C4-2B (cell line): Measurements from ENCODE around the gene JOSD2.
"Not testable (repeated sequence)": the region's sequence is repeated elsewhere in the genome, so short reads cannot be mapped to it uniquely, and the experiment has no call there.

Source experiments
- H3K27ac ChIP-seq: fragments of 450-650 bp; 2 replicates; pipeline ENCODE4 v1.5.1; 2017
- CTCF ChIP-seq: fragments of 450-650 bp; conservative IDR thresholded peaks from 2 replicates; pipeline ENCODE4 v1.5.1; 2017; ENCODE audit warnings: mild to moderate bottlenecking
- ZFX ChIP-seq: fragments of 450-650 bp; IDR thresholded peaks from 2 replicates; pipeline ENCODE4 v1.6.1; 2017

The JOSD2 gene

GRCh38 chr19:50475736-50476223 lies 35.2 kb downstream of the JOSD2 start:
- no peak overlapping the region; the same call in 1 of the 2 replicates for H3K27ac ChIP-seq
- TF ChIP-seq CTCF (no peak), ZFX (no peak)

- TF ChIP-seq ZFX (no peak), CTCF (no peak)
- no peak overlapping the region for H3K27ac ChIP-seq
These were observed 35.9 kb downstream of the JOSD2 start for GRCh38 chr19:50475101-50475568.

- H3K27ac ChIP-seq, result not testable (repeated sequence)
These were observed 37.7 kb downstream of the JOSD2 start for GRCh38 chr19:50473336-50473735.

- H3K27ac ChIP-seq, result no peak overlapping the region
- no peak for TF ChIP-seq ZFX
- no peak for TF ChIP-seq CTCF
These were observed 42.2 kb downstream of the JOSD2 start for GRCh38 chr19:50468818-50469217.

- TF ChIP-seq ZFX (no peak), CTCF (no peak)
- H3K27ac ChIP-seq, result no peak overlapping the region
These were observed 43.4 kb downstream of the JOSD2 start for GRCh38 chr19:50467566-50467965.

- TF ChIP-seq CTCF (no peak), ZFX (no peak)
- no peak overlapping the region for H3K27ac ChIP-seq
These were observed 44.3 kb downstream of the JOSD2 start for GRCh38 chr19:50466706-50467039.

- no peak overlapping the region for H3K27ac ChIP-seq
- TF ChIP-seq ZFX (no peak), CTCF (no peak)
These were observed 44.8 kb downstream of the JOSD2 start for GRCh38 chr19:50465986-50466705.

- no peak overlapping the region for H3K27ac ChIP-seq
- no peak for TF ChIP-seq ZFX
- TF ChIP-seq CTCF, result no peak
These were observed 46.0 kb downstream of the JOSD2 start for GRCh38 chr19:50465000-50465399.
